ENCODE results near the gene SFT2D3. TPM values are rescaled to one million over a fixed set of nuclear protein-coding genes. Genes with fewer than 3 reads are reported as not detected.

The SFT2D3 gene
- total and polyA plus RNA-seq, 4 donors = 2.4 to 4.9 (median 4.7) TPM; not detected in 1

GRCh38 chr2:127737892-127738291, 36.6 kb downstream of the SFT2D3 start:
- peaks cover 10 to 44% (median 25%) of the 10 kb centered on the region in 4 donors for H3K4me1 ChIP-seq (ENCODE audit: control insufficient read depth in 4 of 4, insufficient read depth in 4 of 4, low read length in 3 of 4)
- peak overlapping the region in 1 of 2 donors; percentile 26 for H3K9ac ChIP-seq (ENCODE audit: low read depth in 1 of 2, low read length in 2 of 2)
- no peaks in the 10 kb centered on the region for H3K27me3 ChIP-seq (ENCODE audit: control insufficient read depth in 4 of 4, insufficient read depth in 4 of 4, low read length in 3 of 4)
- H3K27ac ChIP-seq (ENCODE audit: low read depth in 1 of 2, low read length in 2 of 2) = peak overlapping the region; percentile 65 to 88
- H3K4me3 ChIP-seq (ENCODE audit: low read depth in 1 of 3, low read length in 3 of 3) = no peak overlapping the region
- no peaks in the 10 kb centered on the region for H3K36me3 ChIP-seq (ENCODE audit: control insufficient read depth in 4 of 4, insufficient read depth in 3 of 4, low read depth in 1 of 4, low read length in 3 of 4)
- no peaks in the 10 kb centered on the region for H3K9me3 ChIP-seq (ENCODE audit: control insufficient read depth in 4 of 4, low read length in 3 of 4)
- 20% methylated on average over 1 of the region's 1 CpG for WGBS
- TF ChIP-seq FOXA1 (IDR thresholded peaks at IDR 0.05) = no peak
- TF ChIP-seq FOXA2 (IDR thresholded peaks at IDR 0.05) = no peak
- TF ChIP-seq, protein P1, sequence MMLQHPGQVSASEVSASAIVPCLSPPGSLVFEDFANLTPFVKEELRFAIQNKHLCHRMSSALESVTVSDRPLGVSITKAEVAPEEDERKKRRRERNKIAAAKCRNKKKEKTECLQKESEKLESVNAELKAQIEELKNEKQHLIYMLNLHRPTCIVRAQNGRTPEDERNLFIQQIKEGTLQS (IDR thresholded peaks at IDR 0.05) = no peak
- TF ChIP-seq, protein P2, sequence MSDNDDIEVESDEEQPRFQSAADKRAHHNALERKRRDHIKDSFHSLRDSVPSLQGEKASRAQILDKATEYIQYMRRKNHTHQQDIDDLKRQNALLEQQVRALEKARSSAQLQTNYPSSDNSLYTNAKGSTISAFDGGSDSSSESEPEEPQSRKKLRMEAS (IDR thresholded peaks at IDR 0.05) = peak; percentile 72
- TF ChIP-seq RXRA (IDR thresholded peaks at IDR 0.05) = peak; percentile 78 to 90
- peak; percentile 48 for TF ChIP-seq TAF1 (conservative IDR thresholded peaks at IDR 0.05)
- TF ChIP-seq HNF4A (conservative IDR thresholded peaks at IDR 0.05) = peak in 1 of 2 donors; percentile 55
- no peak for TF ChIP-seq HNF4G (IDR thresholded peaks at IDR 0.05)
- TF ChIP-seq YY1 (IDR thresholded peaks at IDR 0.05) = peak; percentile 64
- peak; percentile 50 for TF ChIP-seq SP1 (IDR thresholded peaks at IDR 0.05)
- TF ChIP-seq JUND (IDR thresholded peaks at IDR 0.05) = peak; percentile 46 to 72
- peak in 1 of 2 donors; percentile 62 for TF ChIP-seq GABPA (IDR thresholded peaks at IDR 0.05 in 1 of 2, conservative IDR thresholded peaks at IDR 0.05 in 1 of 2)
- TF ChIP-seq, protein P3, sequence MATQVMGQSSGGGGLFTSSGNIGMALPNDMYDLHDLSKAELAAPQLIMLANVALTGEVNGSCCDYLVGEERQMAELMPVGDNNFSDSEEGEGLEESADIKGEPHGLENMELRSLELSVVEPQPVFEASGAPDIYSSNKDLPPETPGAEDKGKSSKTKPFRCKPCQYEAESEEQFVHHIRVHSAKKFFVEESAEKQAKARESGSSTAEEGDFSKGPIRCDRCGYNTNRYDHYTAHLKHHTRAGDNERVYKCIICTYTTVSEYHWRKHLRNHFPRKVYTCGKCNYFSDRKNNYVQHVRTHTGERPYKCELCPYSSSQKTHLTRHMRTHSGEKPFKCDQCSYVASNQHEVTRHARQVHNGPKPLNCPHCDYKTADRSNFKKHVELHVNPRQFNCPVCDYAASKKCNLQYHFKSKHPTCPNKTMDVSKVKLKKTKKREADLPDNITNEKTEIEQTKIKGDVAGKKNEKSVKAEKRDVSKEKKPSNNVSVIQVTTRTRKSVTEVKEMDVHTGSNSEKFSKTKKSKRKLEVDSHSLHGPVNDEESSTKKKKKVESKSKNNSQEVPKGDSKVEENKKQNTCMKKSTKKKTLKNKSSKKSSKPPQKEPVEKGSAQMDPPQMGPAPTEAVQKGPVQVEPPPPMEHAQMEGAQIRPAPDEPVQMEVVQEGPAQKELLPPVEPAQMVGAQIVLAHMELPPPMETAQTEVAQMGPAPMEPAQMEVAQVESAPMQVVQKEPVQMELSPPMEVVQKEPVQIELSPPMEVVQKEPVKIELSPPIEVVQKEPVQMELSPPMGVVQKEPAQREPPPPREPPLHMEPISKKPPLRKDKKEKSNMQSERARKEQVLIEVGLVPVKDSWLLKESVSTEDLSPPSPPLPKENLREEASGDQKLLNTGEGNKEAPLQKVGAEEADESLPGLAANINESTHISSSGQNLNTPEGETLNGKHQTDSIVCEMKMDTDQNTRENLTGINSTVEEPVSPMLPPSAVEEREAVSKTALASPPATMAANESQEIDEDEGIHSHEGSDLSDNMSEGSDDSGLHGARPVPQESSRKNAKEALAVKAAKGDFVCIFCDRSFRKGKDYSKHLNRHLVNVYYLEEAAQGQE (IDR thresholded peaks at IDR 0.05) = peak; percentile 62
- no peak for TF ChIP-seq EGR1 (IDR thresholded peaks at IDR 0.05; ENCODE audit: low read depth in 2 of 2)
- no peak for TF ChIP-seq NR2F2 (IDR thresholded peaks at IDR 0.05)
- TF ChIP-seq, protein P4, sequence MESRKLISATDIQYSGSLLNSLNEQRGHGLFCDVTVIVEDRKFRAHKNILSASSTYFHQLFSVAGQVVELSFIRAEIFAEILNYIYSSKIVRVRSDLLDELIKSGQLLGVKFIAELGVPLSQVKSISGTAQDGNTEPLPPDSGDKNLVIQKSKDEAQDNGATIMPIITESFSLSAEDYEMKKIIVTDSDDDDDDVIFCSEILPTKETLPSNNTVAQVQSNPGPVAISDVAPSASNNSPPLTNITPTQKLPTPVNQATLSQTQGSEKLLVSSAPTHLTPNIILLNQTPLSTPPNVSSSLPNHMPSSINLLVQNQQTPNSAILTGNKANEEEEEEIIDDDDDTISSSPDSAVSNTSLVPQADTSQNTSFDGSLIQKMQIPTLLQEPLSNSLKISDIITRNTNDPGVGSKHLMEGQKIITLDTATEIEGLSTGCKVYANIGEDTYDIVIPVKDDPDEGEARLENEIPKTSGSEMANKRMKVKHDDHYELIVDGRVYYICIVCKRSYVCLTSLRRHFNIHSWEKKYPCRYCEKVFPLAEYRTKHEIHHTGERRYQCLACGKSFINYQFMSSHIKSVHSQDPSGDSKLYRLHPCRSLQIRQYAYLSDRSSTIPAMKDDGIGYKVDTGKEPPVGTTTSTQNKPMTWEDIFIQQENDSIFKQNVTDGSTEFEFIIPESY (IDR thresholded peaks at IDR 0.05) = peak; percentile 73
- TF ChIP-seq RAD21 (IDR thresholded peaks at IDR 0.05) = peak; percentile 8 to 17
- TF ChIP-seq, protein P5, sequence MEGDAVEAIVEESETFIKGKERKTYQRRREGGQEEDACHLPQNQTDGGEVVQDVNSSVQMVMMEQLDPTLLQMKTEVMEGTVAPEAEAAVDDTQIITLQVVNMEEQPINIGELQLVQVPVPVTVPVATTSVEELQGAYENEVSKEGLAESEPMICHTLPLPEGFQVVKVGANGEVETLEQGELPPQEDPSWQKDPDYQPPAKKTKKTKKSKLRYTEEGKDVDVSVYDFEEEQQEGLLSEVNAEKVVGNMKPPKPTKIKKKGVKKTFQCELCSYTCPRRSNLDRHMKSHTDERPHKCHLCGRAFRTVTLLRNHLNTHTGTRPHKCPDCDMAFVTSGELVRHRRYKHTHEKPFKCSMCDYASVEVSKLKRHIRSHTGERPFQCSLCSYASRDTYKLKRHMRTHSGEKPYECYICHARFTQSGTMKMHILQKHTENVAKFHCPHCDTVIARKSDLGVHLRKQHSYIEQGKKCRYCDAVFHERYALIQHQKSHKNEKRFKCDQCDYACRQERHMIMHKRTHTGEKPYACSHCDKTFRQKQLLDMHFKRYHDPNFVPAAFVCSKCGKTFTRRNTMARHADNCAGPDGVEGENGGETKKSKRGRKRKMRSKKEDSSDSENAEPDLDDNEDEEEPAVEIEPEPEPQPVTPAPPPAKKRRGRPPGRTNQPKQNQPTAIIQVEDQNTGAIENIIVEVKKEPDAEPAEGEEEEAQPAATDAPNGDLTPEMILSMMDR (IDR thresholded peaks at IDR 0.05; ENCODE audit: low read depth, low read length, missing input control) = no peak
- no peak for DNase-seq (ENCODE audit: low spot score)
